IMR-90 (cell line): Measurements from ENCODE around the gene SESN2. TPM values are rescaled to one million over a fixed set of nuclear protein-coding genes. Genes with fewer than 3 reads are reported as not detected.

ENCODE experiments used
- ATAC-seq: fragments of 200-7000 bp; cut with Tn5 transposase; 2 replicates; pipeline ENCODE4 v1.9.1; 2020; ENCODE audit warnings: low read depth, mild to moderate bottlenecking, moderate library complexity
- BruUV-seq: library from RNA; stranded (reverse); fragments of 400-500 nt; replicated peaks from 2 replicates; lab custom pipeline; 2021; lab: Mats Ljungman, UMichigan
- CTCF ChIA-PET: fragments of 300-600 bp; formaldehyde crosslinking; extraction: SDS; loops from one replicate; lab custom pipeline; 2021; ENCODE audit warnings: antibody characterized with exemption; lab: Yijun Ruan, JAX
- POLR2A ChIA-PET: fragments of 300-600 bp; sonication (Branson Sonifier 250); formaldehyde crosslinking; loops from one replicate; lab custom pipeline; 2022; ENCODE audit warnings: antibody characterized with exemption; ENCODE audit not compliant: unreplicated experiment; lab: Charles Lee
- DNase-seq: peaks from one replicate; pipeline ENCODE4 v3.0.0; 2013
- H2AFZ ChIP-seq: replicated peaks from 2 replicates; pipeline ENCODE3; 2013; ENCODE audit warnings: low read length, mild to moderate bottlenecking; ENCODE audit not compliant: poor library complexity
- H2AK5ac ChIP-seq: 2 replicates; pipeline ENCODE4 v1.6.1; 2013; ENCODE audit warnings: low read depth, low read length, inconsistent platforms
- H2AK9ac ChIP-seq: replicated peaks from 2 replicates; pipeline ENCODE3; 2013; ENCODE audit warnings: mild to moderate bottlenecking, low read depth, low read length, moderate library complexity; ENCODE audit not compliant: poor library complexity
- H2BK120ac ChIP-seq: 2 replicates; pipeline ENCODE4 v1.6.1; 2013; ENCODE audit warnings: low read depth, low read length, inconsistent platforms
- H2BK15ac ChIP-seq: 3 replicates; pipeline ENCODE4 v1.6.1; 2013; ENCODE audit warnings: low read depth, low read length, inconsistent platforms
- H2BK20ac ChIP-seq: 2 replicates; pipeline ENCODE4 v1.6.1; 2013; ENCODE audit warnings: low read depth, mild to moderate bottlenecking, inconsistent platforms, low read length, moderate library complexity
- H2BK5ac ChIP-seq: 2 replicates; pipeline ENCODE4 v1.6.1; 2013; ENCODE audit warnings: mild to moderate bottlenecking, low read depth, low read length, inconsistent platforms; ENCODE audit not compliant: poor library complexity, severe bottlenecking
- H3K14ac ChIP-seq: replicated peaks from 2 replicates; pipeline ENCODE4 v1.6.1; 2013; ENCODE audit warnings: low read depth, low read length, inconsistent platforms
- H3K18ac ChIP-seq: 2 replicates; pipeline ENCODE4 v1.6.1; 2013; ENCODE audit warnings: low read depth, low read length, control low read depth
- H3K23ac ChIP-seq: 2 replicates; pipeline ENCODE4 v1.6.1; 2013; ENCODE audit warnings: low read depth, low read length, inconsistent platforms
- H3K27ac ChIP-seq: 2 replicates; pipeline ENCODE4 v1.5.1; 2013; ENCODE audit warnings: mild to moderate bottlenecking, control low read depth, low read length; ENCODE audit not compliant: insufficient read depth
- H3K27me3 ChIP-seq: 2 replicates; pipeline ENCODE4 v1.6.1; 2013; ENCODE audit warnings: low read length; ENCODE audit not compliant: control insufficient read depth, insufficient read depth
- H3K36me3 ChIP-seq: 2 replicates; pipeline ENCODE4 v1.6.1; 2013; ENCODE audit warnings: low read length, mixed read lengths; ENCODE audit not compliant: control insufficient read depth, insufficient read depth
- H3K4ac ChIP-seq: 2 replicates; pipeline ENCODE4 v1.6.1; 2013; ENCODE audit warnings: low read depth, low read length, inconsistent platforms
- H3K4me1 ChIP-seq: 2 replicates; pipeline ENCODE4 v1.6.1; 2013; ENCODE audit warnings: low read length, mixed read lengths; ENCODE audit not compliant: control insufficient read depth, insufficient read depth
- H3K4me2 ChIP-seq: 2 replicates; pipeline ENCODE4 v1.6.1; 2013; ENCODE audit warnings: low read depth, mild to moderate bottlenecking, control low read depth, low read length, moderate library complexity
- H3K4me3 ChIP-seq: 2 replicates; pipeline ENCODE4 v1.5.1; 2013; ENCODE audit warnings: low read depth, mild to moderate bottlenecking, control low read depth, low read length, moderate library complexity; ENCODE audit not compliant: insufficient read depth
- H3K56ac ChIP-seq: 2 replicates; pipeline ENCODE4 v1.6.1; 2013; ENCODE audit warnings: low read length, inconsistent platforms; ENCODE audit not compliant: insufficient read depth; ENCODE audit errors: extremely low read depth
- H3K79me1 ChIP-seq, 2 experiments: 2 replicates each; pipeline ENCODE4 v1.6.1; 2013; ENCODE audit warnings: low read length in 2 of 2, inconsistent platforms in 1 of 2, low read depth in 1 of 2
- H3K9ac ChIP-seq: 2 replicates; pipeline ENCODE4 v1.6.1; 2013; ENCODE audit warnings: low read depth, low read length, control low read depth
- H3K9me1 ChIP-seq: 2 replicates; pipeline ENCODE4 v1.6.1; 2013; ENCODE audit warnings: low read length, inconsistent platforms; ENCODE audit not compliant: insufficient read depth
- H3K9me3 ChIP-seq: 2 replicates; pipeline ENCODE4 v1.6.1; 2013; ENCODE audit warnings: low read length; ENCODE audit not compliant: control insufficient read depth, insufficient read depth
- H4K20me1 ChIP-seq: 2 replicates; pipeline ENCODE4 v1.6.1; 2013; ENCODE audit warnings: low read length, inconsistent platforms; ENCODE audit not compliant: insufficient read depth
- H4K5ac ChIP-seq: 2 replicates; pipeline ENCODE4 v1.6.1; 2013; ENCODE audit warnings: mild to moderate bottlenecking, low read depth, low read length, control low read depth
- H4K8ac ChIP-seq, 2 experiments: 2 replicates each; pipeline ENCODE4 v1.6.1; 2013; ENCODE audit warnings: low read depth in 2 of 2, low read length in 2 of 2, control low read depth in 1 of 2, inconsistent platforms in 1 of 2
- H4K91ac ChIP-seq: 2 replicates; pipeline ENCODE4 v1.6.1; 2013; ENCODE audit warnings: low read depth, low read length, inconsistent platforms; ENCODE audit not compliant: insufficient read depth
- CEBPB ChIP-seq: IDR thresholded peaks from 2 replicates; pipeline ENCODE4 v1.6.1; 2012; ENCODE audit warnings: low read depth, low read length, improper control_type of control experiment
- CHD1 ChIP-seq: IDR thresholded peaks from 2 replicates; pipeline ENCODE4 v1.6.1; 2012; ENCODE audit warnings: low read depth, low read length, improper control_type of control experiment
- MAFK ChIP-seq: IDR thresholded peaks from 2 replicates; pipeline ENCODE4 v1.6.1; 2012; ENCODE audit warnings: low read depth, low read length, improper control_type of control experiment
- RAD21 ChIP-seq: IDR thresholded peaks from 2 replicates; pipeline ENCODE4 v1.6.1; 2012; ENCODE audit warnings: low read length, improper control_type of control experiment
- WGBS, 2 experiments: methylation state at CpG; one replicate each; pipeline versions ENCODE4 v1.1.5 to v1.1.7; 2013; ENCODE audit warnings: missing lambda C conversion rate in 2 of 2; ENCODE audit not compliant: insufficient read length in 1 of 2; ENCODE audit errors: extremely low coverage in 2 of 2; 5-methylcytosine and 5-hydroxymethylcytosine counted together
- dilution Hi-C: fragments of 300-500 bp; cut with HindIII; formaldehyde crosslinking; loops from one replicate; pipeline ENCODE4 v1.14.3; 2018; ENCODE audit warnings: low sequenced_read_pairs; ENCODE audit not compliant: unreplicated experiment
- in situ Hi-C: fragments of 300-500 bp; cut with MboI; formaldehyde crosslinking; loops from 3 replicates; pipeline ENCODE4 v1.14.3; 2019; ENCODE audit warnings: low sequenced_read_pairs, inconsistent platforms, mixed read lengths
- intact Hi-C: fragments of 100-400 bp; cut with micrococcal nuclease; formaldehyde crosslinking; loops from 2 replicates; pipeline ENCODE4 v1.10.0; 2022
- polyA plus RNA-seq, 3 experiments: library from polyadenylated mRNA; depleted of rRNA; stranded (reverse); fragments of >200 nt; gene quantifications; 2 replicates each; pipeline ENCODE4 v1.2.3, GENCODE V29; 2012; ENCODE audit warnings: low replicate concordance in 1 of 3
- total RNA-seq: library from RNA; depleted of rRNA; stranded (reverse); fragments of >200 nt; gene quantifications from 2 replicates; pipeline ENCODE4 v1.2.3, GENCODE V29; 2012

SESN2 gene
- total and polyA plus RNA-seq, 2 of the 4 experiments (the other 2 are of a cell fraction), result 10.2 to 20.9 TPM

DNA sequence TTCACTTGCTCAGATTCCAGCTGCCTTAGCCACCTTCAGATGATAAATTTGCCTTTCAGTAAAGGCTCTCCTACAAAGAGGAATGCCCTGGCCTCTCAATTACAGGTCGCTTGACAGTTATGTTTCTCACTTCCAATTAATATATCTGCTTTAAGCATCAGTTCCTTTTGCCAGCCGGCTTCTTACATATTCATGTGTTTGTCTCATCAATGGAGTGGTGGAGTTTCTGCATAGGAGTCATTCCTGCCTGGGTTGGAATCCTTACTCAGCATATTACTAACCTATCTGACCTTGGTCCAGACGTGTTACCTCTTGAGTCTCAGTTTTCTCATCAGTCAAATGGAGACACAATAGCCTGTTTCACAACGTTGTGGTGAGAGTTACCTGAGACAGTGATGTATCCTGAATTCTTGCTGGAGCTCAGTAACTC is 9.4 kb upstream of the SESN2 start:
- H4K8ac ChIP-seq, result peak overlapping the region; percentile 26 to 73; a peak in 3 of 4 replicates
- in situ Hi-C loops, result loop anchor here (10.0 kb wide), 1 partner anchor 355 kb away; no protein-coding TSS in a partner anchor

More for the DNA sequence above, 9.4 kb upstream of the SESN2 start:
- TF ChIP-seq RAD21 (no peak), MAFK (peak; percentile 86), CHD1 (no peak), CEBPB (no peak)
- no peaks in the 10 kb centered on the region for H4K20me1 ChIP-seq
- no peak overlapping the region for H3K9ac ChIP-seq
- peak overlapping the region; percentile 86 for H2BK20ac ChIP-seq
- CTCF ChIA-PET, result interaction anchor here (1.3 to 2.2 kb wide), 2 partner anchors 13 to 259 kb away, joined by 4 to 14 read pairs; no protein-coding TSS in a partner anchor
- peak overlapping the region; percentile 48; the same call in 1 of the 2 replicates for H3K27ac ChIP-seq
- no peak overlapping the region for H2BK5ac ChIP-seq
- peak overlapping the region; percentile 89 for H4K91ac ChIP-seq
- dilution Hi-C loops, result no loop called here
- H3K18ac ChIP-seq, result peak overlapping the region; percentile 53
- intact Hi-C loops, result loop anchor here (1.0 to 2.0 kb wide), 3 partner anchors 79 to 353 kb away; partner anchors contain the start of genes MED18 and PHACTR4
- POLR2A ChIA-PET, result no interaction called here
- H3K27me3 ChIP-seq, result no peaks in the 10 kb centered on the region; the same call in 1 of the 2 replicates
- H4K5ac ChIP-seq, result peak overlapping the region; percentile 59
- H2AK9ac ChIP-seq, result no peak overlapping the region
- H2BK120ac ChIP-seq, result peak overlapping the region; percentile 90
- H2AK5ac ChIP-seq, result peak overlapping the region; percentile 93
- peak overlapping the region; percentile 80 for H3K14ac ChIP-seq
- H3K9me1 ChIP-seq, result no peaks in the 10 kb centered on the region; the same call in none of the 2 replicates
- no TSS peak for BruUV-seq
- H2BK15ac ChIP-seq, result peak overlapping the region; percentile 32; the same call in 2 of the 3 replicates
- H3K23ac ChIP-seq, result peak overlapping the region; percentile 72
- no peaks in the 10 kb centered on the region for H3K9me3 ChIP-seq
- no peaks in the 10 kb centered on the region for H3K36me3 ChIP-seq
- no CpG with 5 or more reads among the region's 4 CpGs for WGBS, 2 experiments
- ATAC-seq (no peak), DNase-seq (no peak)
- H3K56ac ChIP-seq, result peak overlapping the region; percentile 34; the same call in 1 of the 2 replicates
- H3K79me1 ChIP-seq, result peaks cover 0 to 18% of the 10 kb centered on the region in 2 experiments; a peak in 1 of 4 replicates
- H3K4me3 ChIP-seq, result no peak overlapping the region
- no peak overlapping the region for H3K4me2 ChIP-seq
- H2AFZ ChIP-seq, result no peak overlapping the region
- peak overlapping the region; percentile 90 for H3K4ac ChIP-seq
- peaks cover 14% of the 10 kb centered on the region for H3K4me1 ChIP-seq
